HepG2 (cell line): ENCODE measurements around the gene LRP1-AS. TPM values are rescaled to one million over a fixed set of nuclear protein-coding genes. Genes with fewer than 3 reads are reported as not detected.

Experiments used
- ATF7-NPFF ChIP-seq: sonication (generic); formaldehyde crosslinking; IDR thresholded peaks from 2 replicates; pipeline ENCODE4 v1.8.1; 2023; ENCODE audit warnings: mild to moderate bottlenecking, low read depth, missing genetic modification reagents, moderate library complexity
- ATM ChIP-seq: fragments of 450-650 bp; IDR thresholded peaks from 2 replicates; pipeline ENCODE4 v1.7.1; 2017; ENCODE audit warnings: mild to moderate bottlenecking, borderline replicate concordance
- CEBPB ChIP-seq: IDR thresholded peaks from 2 replicates; pipeline ENCODE4 v1.6.1; 2011; ENCODE audit warnings: low read depth, low read length, improper control_type of control experiment, borderline replicate concordance
- DMAP1 ChIP-seq: IDR thresholded peaks from 2 replicates; pipeline ENCODE4 v1.6.1; 2016
- FIP1L1 ChIP-seq: fragments of 200-400 bp; formaldehyde crosslinking; IDR thresholded peaks from 2 replicates; pipeline ENCODE4 v1.6.1; 2018; ENCODE audit warnings: low read depth, mild to moderate bottlenecking, low read length, moderate library complexity, borderline replicate concordance; ENCODE audit not compliant: insufficient read depth
- GFI1 ChIP-seq: sonication (generic); formaldehyde crosslinking; IDR thresholded peaks from 2 replicates; pipeline ENCODE4 v1.5.0; 2020; ENCODE audit warnings: missing genetic modification reagents, mild to moderate bottlenecking, borderline replicate concordance
- HNF1B ChIP-seq: sonication (generic); formaldehyde crosslinking; IDR thresholded peaks from 2 replicates; pipeline ENCODE4 v1.5.1; 2020; ENCODE audit warnings: mild to moderate bottlenecking, moderate library complexity, missing genetic modification reagents
- IKZF5 ChIP-seq: IDR thresholded peaks from 2 replicates; pipeline ENCODE4 v1.6.1; 2018; ENCODE audit warnings: missing genetic modification reagents, mild to moderate bottlenecking, missing compliant biosample characterization
- JUND ChIP-seq: sonication (generic); formaldehyde crosslinking; IDR thresholded peaks from 2 replicates; pipeline ENCODE4 v1.8.0; 2022; ENCODE audit warnings: mild to moderate bottlenecking, missing genetic modification reagents
- KDM2A ChIP-seq: sonication (generic); formaldehyde crosslinking; IDR thresholded peaks from 2 replicates; pipeline ENCODE4 v1.4.0; 2020; ENCODE audit warnings: low read depth, missing genetic modification reagents, borderline replicate concordance
- MBD4 ChIP-seq: IDR thresholded peaks from 2 replicates; pipeline ENCODE4 v1.6.1; 2012; ENCODE audit warnings: low read length, inconsistent platforms, borderline replicate concordance
- MNT ChIP-seq: fragments of 450-650 bp; IDR thresholded peaks from 2 replicates; pipeline ENCODE4 v1.6.1; 2016
- MTF1 ChIP-seq: sonication (generic); formaldehyde crosslinking; IDR thresholded peaks from 2 replicates; pipeline ENCODE4 v1.5.0; 2020; ENCODE audit warnings: missing genetic modification reagents
- MXD1 ChIP-seq: sonication (generic); formaldehyde crosslinking; IDR thresholded peaks from 2 replicates; pipeline ENCODE4 v1.4.0; 2020; ENCODE audit warnings: mild to moderate bottlenecking, missing genetic modification reagents
- MXI1 ChIP-seq: IDR thresholded peaks from 3 replicates; pipeline ENCODE4 v1.6.1; 2012; ENCODE audit warnings: low read depth, low read length, inconsistent platforms, borderline replicate concordance
- PAX8 ChIP-seq: sonication (generic); formaldehyde crosslinking; IDR thresholded peaks from 2 replicates; pipeline ENCODE4 v1.8.0; 2022; ENCODE audit warnings: mild to moderate bottlenecking, missing genetic modification reagents, borderline replicate concordance
- SMYD3 ChIP-seq: sonication (generic); formaldehyde crosslinking; IDR thresholded peaks from 2 replicates; pipeline ENCODE4 v1.8.1; 2023; ENCODE audit warnings: mild to moderate bottlenecking, missing genetic modification reagents
- SRSF9 ChIP-seq: fragments of 200-400 bp; formaldehyde crosslinking; IDR thresholded peaks from 2 replicates; pipeline ENCODE4 v1.6.1; 2018; ENCODE audit warnings: borderline replicate concordance, mild to moderate bottlenecking, low read depth, low read length; ENCODE audit not compliant: insufficient read depth, poor library complexity, severe bottlenecking
- ZFP36 ChIP-seq: fragments of 150-350 bp; IDR thresholded peaks from 2 replicates; pipeline ENCODE4 v1.6.1; 2018; ENCODE audit warnings: borderline replicate concordance, low read length, low read depth; ENCODE audit not compliant: partially characterized antibody
- ZNF234 ChIP-seq: sonication (generic); formaldehyde crosslinking; conservative IDR thresholded peaks from 2 replicates; pipeline ENCODE4 v1.5.1; 2020; ENCODE audit warnings: mild to moderate bottlenecking, missing genetic modification reagents
- ZNF576 ChIP-seq: sonication (generic); formaldehyde crosslinking; IDR thresholded peaks from 2 replicates; pipeline ENCODE4 v1.4.0; 2020; ENCODE audit warnings: mild to moderate bottlenecking, missing genetic modification reagents
- ZNF660 ChIP-seq: sonication (generic); formaldehyde crosslinking; IDR thresholded peaks from 2 replicates; pipeline ENCODE4 v1.5.1; 2020; ENCODE audit warnings: mild to moderate bottlenecking, low read depth, missing genetic modification reagents, borderline replicate concordance
- ZNF761 ChIP-seq: sonication (generic); formaldehyde crosslinking; conservative IDR thresholded peaks from 2 replicates; pipeline ENCODE4 v1.4.0; 2020; ENCODE audit warnings: mild to moderate bottlenecking, missing genetic modification reagents
- ZSCAN25 ChIP-seq: sonication (generic); formaldehyde crosslinking; IDR thresholded peaks from 2 replicates; pipeline ENCODE4 v1.8.0; 2022; ENCODE audit warnings: mild to moderate bottlenecking, missing genetic modification reagents
- polyA plus RNA-seq, 8 experiments: library from polyadenylated mRNA; depleted of rRNA in 3 of 8; stranded (reverse) in 7 of 8; unstranded in 1 of 8; fragments of >200 nt; fragmentation: Illumina TruSeq in 4 of 8; extraction: Trizol in 4 of 8; gene quantifications; 2 replicates each; pipeline versions ENCODE4 v1.2.1 to v1.2.3, GENCODE V29; 2011 to 2016; ENCODE audit warnings: low read depth in 4 of 8, missing spikeins in 1 of 8, mixed read lengths in 1 of 8; ENCODE audit not compliant: insufficient read depth in 1 of 8
- total RNA-seq, 5 experiments: library from RNA; depleted of rRNA; stranded (reverse); fragments of >200 nt; fragmentation: Illumina TruSeq; extraction: Trizol; gene quantifications; 2 replicates each; pipeline ENCODE4 v1.2.3, GENCODE V29; 2016; ENCODE audit warnings: low read depth in 1 of 5

LRP1-AS gene
- total and polyA plus RNA-seq, 2 of the 13 experiments (the other 11 are each of a cell fraction or from before 2014, with no cell fraction given) = 0.20 TPM; not detected in 1

GRCh38 chr12:57127726-57128518, 19.5 kb downstream of the LRP1-AS start, which contains the start of gene LRP1 (continued):
- peak; percentile 60; the same call in 1 of the 2 replicates for TF ChIP-seq KDM2A
- TF ChIP-seq MXD1 (CRISPR knock-in tag) = peak; percentile 57
- TF ChIP-seq ATF7-NPFF (CRISPR knock-in tag) = peak; percentile 72; the same call in 1 of the 2 replicates
- no peak for TF ChIP-seq ZNF576
- no peak for TF ChIP-seq MTF1 (CRISPR knock-in tag)
- TF ChIP-seq ZSCAN25 (CRISPR knock-in tag) = 0 out of 2 replicates have a peak, but pooled peaks have one; percentile 15
- TF ChIP-seq PAX8 (CRISPR knock-in tag) = peak; percentile 26; the same call in 1 of the 2 replicates
- TF ChIP-seq ZFP36 = no peak
- 0 out of 2 replicates have a peak, but pooled peaks have one; percentile 48 for TF ChIP-seq ZNF761
- peak; percentile 49; the same call in 1 of the 2 replicates for TF ChIP-seq ZNF234 (CRISPR knock-in tag)
- TF ChIP-seq MBD4 = no peak
- peak; percentile 14; the same call in 1 of the 2 replicates for TF ChIP-seq SMYD3 (CRISPR knock-in tag)
- no peak for TF ChIP-seq FIP1L1
- no peak for TF ChIP-seq SRSF9
- TF ChIP-seq IKZF5 = 0 out of 2 replicates have a peak, but pooled peaks have one; percentile 44
- no peak; the same call in 2 of the 3 replicates for TF ChIP-seq MXI1
- no peak for TF ChIP-seq CEBPB
- no peak for TF ChIP-seq ATM
- TF ChIP-seq GFI1 (CRISPR knock-in tag) = peak; percentile 95
- TF ChIP-seq DMAP1 (CRISPR knock-in tag) = peak; percentile 77
- TF ChIP-seq ZNF660 (CRISPR knock-in tag) = no peak
- TF ChIP-seq MNT = peak; percentile 11; the same call in 1 of the 2 replicates
- 0 out of 2 replicates have a peak, but pooled peaks have one; percentile 39 for TF ChIP-seq JUND (CRISPR knock-in tag)
- peak; percentile 50; the same call in 1 of the 2 replicates for TF ChIP-seq HNF1B (CRISPR knock-in tag)
